Central memory CD4-positive, alpha-beta T cell (primary cell): Measurements from ENCODE around the gene HDDC2.
A peak's percentile ranks its signal among the peaks of the same experiment; 100 is the strongest.
"Not testable (repeated sequence)": the region's sequence is repeated elsewhere in the genome, so short reads cannot be mapped to it uniquely, and the experiment has no call there.

Source experiments
- DNase-seq: peaks from one replicate; pipeline ENCODE4 v3.0.0; 2022

HDDC2 gene

DNA sequence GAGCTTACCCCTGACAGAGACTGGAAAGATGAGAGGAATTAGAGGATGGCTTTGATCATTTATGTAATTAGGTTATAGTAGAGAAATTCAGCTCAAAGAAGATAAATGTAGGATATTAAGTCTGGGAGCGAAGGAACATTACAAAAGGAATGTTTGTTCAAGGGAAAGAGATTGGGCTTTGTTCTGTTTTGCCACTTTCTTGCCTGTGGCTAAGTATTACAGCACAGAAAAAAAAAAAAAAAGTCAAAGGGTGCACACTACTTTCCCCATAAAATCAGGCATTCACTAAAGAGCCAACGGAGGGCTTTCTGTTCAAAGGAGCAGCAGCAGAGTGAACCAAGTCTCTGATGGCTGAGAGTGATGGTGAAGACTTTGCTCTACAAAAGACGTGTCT lies 5.0 kb upstream of the HDDC2 start:
- DNase-seq = no peak

GRCh38 chr6:125304970-125305660 lies 3.3 kb upstream of the HDDC2 start:
- no peak for DNase-seq

DNA sequence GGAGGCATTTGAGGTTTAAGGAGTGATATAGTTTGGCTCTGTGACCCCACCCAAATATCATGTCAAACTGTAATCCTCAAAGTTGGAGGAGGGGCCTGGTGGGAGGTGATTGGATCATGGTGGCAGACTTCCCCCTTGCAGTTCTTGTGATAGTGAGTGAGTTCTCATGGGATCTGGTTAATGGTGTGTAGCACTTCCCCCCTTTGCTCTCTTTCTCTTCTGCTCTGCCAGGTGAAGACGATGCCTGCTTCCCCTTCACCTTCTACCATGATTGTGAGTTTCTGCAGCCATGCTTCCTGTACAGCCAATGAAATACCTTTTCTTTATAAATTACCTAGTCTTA lies 1.7 kb upstream of the HDDC2 start:
- no peak for DNase-seq

GRCh38 chr6:125302840-125303511 lies 1.2 kb upstream of the HDDC2 start:
- peak; percentile 53 for DNase-seq

DNA sequence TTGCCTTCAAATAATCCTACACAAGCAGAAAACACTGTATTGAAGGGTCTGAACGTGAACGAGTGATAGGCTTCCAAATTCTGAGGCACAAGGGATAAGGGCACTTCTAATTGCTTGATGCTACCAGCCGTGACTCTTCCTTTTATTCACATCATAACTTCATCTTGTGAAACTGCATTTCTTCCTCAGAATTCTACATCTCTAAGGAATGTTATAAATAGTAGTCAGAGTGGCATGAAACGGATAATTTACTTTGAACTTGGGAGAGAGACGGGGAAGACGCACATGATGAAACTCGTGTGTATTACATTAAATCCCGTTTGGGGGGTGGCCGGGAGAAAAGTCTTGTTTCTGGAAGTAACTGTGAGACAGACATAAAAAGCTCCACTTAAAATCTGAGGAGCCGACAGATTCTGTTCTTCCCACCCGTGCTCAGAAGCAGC lies 754 bp downstream of the HDDC2 start:
- DNase-seq = peak; percentile 2

GRCh38 chr6:125299257-125299656 lies 2.5 kb downstream of the HDDC2 start:
- no peak for DNase-seq

DNA sequence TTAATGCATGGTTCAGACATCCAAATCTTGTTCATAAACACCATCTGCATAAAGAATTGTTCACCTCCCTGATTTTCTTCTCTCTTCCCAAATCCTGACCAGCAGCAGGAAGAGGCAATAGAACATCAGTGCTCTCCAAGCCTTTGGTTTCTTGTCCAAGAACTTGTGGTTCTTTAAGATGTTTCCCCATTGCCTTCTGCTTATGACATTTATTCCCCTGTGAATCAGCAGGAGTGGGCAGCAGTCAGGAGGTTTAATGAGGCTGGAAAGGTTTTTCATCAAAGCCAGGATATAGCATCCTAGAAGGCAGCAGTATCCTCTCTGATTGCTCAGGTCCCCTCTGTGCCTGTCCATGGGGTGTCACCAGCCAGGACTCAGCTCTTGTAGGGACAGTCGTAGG lies 5.3 kb downstream of the HDDC2 start:
- DNase-seq = no peak

GRCh38 chr6:125294925-125295324 lies 6.8 kb downstream of the HDDC2 start:
- DNase-seq = no peak

DNA sequence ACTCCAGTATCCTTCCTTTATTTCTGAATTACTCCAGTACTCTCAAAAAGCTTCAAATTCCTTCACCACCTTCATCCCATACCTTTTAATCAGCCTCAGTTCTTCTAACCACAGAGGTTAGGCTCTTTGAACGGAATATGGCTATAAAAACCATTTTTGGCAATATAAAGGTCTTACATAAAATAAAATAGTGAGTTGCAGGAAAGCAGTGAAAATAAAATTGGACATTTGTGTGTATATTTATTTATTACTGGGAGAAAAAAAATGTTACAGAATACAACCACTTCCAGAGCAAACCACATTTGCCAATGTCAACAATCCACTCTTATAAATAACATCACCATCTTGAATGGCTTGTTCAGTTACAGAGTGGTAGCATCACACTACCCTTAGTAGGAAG lies 7.7 kb downstream of the HDDC2 start:
- no peak for DNase-seq

GRCh38 chr6:125293587-125293986 lies 8.2 kb downstream of the HDDC2 start:
- DNase-seq = no peak

GRCh38 chr6:125287718-125288117 lies 14.0 kb downstream of the HDDC2 start:
- no peak for DNase-seq

DNA sequence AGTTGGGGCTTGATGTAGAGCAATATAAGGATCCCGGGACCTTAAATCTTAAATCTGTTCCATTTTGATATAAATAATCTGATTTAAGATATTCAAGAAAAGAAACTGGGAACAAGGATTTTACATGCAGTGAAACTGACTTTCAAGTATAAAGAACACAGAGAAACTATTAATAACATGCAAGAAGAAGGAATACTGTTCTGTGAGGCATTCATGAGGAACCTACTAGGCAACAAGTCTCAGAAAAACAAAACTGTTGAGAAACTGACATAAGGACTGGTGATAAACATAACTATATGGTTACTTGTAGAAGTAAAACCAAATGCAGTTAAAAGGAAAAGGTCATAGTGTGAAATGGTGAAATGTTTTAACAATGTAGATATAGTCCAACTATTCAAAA lies 15.8 kb downstream of the HDDC2 start:
- DNase-seq = no peak

- no peak for DNase-seq
Observed at GRCh38 chr6:125285353-125285752, 16.4 kb downstream of the HDDC2 start.

DNA sequence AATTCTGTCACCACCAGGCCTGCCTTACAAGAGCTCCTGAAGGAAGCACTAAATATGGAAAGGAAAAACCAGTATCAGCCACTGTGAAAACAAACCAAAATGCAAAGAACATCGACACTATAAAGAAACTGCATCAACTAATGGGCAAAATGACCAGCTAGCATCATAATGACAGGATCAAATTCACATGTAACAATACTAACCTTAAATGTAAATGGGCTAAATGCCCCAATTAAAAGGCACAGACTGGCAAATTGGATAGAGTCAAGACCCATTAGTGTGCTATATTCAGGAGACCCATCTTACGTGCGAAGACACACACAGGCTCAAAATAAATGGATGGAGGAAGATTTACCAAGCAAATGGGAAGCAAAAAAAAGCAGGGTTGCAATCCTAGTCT lies 19.3 kb downstream of the HDDC2 start:
- DNase-seq = not testable (repeated sequence)

DNA sequence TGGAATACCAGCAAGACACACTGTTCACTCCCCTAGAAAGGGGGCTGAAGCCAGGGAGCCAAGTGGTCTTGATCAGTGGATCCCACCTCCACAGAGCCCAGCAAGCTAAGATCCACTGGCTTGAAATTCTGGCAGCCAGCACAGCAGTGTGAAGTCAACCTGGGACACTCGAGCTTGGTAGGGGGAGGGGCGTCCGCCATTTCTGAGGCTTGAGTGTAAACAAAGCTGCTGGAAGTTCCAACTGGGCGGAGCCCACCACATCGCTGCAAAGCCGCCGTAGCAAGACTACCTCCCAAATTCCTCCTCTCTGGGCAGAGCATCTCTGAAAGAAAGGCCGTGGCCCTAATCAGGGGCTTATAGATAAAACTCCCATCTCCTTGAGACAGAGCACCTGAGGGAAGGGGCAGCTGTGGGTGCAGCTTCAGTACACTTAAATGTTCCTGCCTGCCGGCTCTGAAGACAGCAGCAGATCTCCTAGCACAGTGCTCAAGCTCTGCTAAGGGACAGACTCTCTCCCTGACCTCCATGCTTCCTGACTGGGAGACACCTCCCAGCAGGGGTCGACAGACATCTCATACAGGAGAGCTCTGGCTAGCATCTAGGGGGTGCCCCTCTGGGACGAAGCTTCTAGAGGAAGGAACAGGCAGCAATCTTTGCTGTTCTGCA lies 21.3 kb downstream of the HDDC2 start:
- DNase-seq = not testable (repeated sequence)

GRCh38 chr6:125279961-125280360 lies 21.8 kb downstream of the HDDC2 start:
- DNase-seq = peak; percentile 32

DNA sequence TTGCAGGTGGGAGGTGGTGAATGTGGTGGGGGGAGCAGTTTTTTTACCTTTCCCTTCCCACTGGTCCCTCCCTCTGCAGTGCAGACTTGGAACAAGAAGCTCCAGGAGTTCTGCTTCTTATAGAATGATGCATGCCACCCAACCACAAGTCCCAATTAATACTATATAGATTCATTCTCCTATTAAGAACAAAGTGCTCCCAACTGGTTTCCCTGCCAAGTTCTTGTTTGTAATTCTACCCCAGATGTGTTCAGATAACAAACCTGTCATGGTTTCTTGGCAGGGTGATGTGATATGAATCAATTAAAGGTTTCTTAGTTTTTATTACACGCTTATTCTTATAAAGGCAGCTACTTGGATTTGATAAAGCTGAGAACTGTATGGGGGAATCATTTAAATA lies 23.9 kb downstream of the HDDC2 start:
- DNase-seq = no peak

DNA sequence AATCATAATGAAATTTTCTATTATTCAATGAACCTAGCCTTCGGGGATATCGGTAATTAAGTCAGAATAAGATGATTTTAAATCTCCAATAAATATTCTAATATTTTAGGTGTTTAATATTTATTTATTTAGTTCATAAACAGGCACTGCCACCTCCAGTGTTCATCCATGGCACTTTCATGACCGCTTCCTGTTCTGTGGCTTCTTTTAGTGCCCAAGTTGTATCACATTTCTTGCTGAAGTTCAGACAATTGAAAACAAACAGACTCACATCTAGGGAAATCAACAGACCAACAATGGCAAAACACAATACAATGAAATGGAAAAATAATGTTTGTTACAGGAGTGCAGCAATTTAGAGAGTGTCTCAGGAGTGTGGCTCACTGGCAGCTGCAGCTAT lies 26.0 kb downstream of the HDDC2 start:
- no peak for DNase-seq

DNA sequence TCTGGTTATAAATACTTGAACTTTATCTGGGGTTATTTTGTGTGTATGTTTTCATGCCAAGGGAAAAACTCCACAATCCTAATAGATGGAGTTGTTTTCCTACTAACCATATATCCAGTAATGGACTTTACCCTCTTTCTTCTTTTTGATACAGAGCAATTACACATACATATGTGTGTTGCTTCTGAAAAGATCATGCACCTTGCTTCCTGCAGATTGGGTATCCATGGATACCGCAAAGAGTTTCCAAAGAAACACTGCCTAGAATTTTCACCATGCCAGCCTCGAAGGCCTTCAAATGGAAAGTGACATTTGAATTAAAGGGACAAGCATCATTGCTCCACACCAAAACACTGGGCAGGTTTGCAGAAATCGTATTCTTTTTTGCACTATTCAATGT lies 26.8 kb downstream of the HDDC2 start:
- no peak for DNase-seq

GRCh38 chr6:125273965-125274364 lies 27.8 kb downstream of the HDDC2 start:
- DNase-seq = no peak

DNA sequence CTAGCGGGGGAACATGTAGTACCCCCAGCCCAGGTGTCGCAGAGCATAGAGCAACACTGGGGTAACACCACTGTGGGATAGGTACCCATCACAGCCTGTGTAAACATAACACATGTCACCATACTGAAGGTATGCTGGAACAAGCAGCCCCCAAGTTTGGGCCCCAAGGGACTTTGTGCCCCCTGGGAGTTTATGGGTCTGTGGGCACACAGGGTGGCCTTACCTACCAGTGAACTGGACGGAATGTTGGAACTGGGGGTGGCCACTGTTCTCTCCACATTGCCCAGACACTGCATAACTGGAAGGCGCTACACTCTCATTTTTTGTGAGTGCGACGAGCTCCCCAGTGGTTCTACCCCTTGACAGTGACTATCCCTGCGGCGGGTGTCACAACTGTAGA lies 28.5 kb downstream of the HDDC2 start:
- no peak for DNase-seq

DNA sequence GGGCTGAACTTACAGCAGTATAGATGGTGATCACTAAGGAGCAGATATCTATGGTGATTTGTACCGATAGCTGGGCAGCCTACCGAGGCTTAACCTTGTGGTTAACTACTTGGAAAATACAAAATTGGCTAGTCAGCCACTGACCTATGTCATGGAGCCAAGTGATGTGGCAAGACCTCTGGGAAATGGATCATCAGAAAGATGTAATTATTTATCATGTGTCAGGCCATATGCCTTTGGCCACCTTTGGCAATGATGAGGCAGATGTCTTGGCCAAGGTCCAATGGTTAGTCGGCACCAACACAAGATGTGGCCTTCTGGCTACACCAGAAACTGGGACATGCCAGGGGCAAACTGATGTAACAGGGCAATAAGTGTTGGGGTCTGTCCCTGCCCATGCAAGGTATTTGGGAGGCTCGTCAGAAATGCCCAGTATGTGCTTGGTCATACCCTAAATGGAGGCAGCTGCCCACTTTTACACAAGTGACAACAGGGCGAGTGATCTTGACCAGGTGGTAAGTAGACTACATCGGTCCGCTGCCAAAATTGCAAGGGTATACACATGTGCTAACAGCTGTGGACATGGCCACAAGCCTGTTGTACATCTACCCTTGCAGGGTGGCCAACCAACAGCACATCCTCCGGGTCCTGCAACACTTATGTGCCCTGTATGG lies 30.1 kb downstream of the HDDC2 start:
- no peak for DNase-seq

GRCh38 chr6:125270380-125270779 lies 31.4 kb downstream of the HDDC2 start:
- DNase-seq = no peak
